ENCODE data around the gene NT5M.

GRCh38 chr17:17387017-17387497 is 83.9 kb downstream of the NT5M start:
- TF ChIP-seq POLR2A (IDR thresholded peaks at IDR 0.05; ENCODE audit: low read depth, low read length) = no peak
- TF ChIP-seq POLR2AphosphoS5 (IDR thresholded peaks at IDR 0.05; ENCODE audit: low read depth, low read length) = no peak
- TF ChIP-seq TAF1 (IDR thresholded peaks at IDR 0.05; ENCODE audit: borderline replicate concordance, low read depth, low read length) = no peak
